GM23338 (cell line): Measurements from ENCODE around the gene TTC39A. TPM values are rescaled to one million over a fixed set of nuclear protein-coding genes. Genes with fewer than 3 reads are reported as not detected.

Experiments used
- ATAC-seq: fragments of 200-7000 bp; cut with Tn5 transposase; 3 replicates; pipeline ENCODE4 v1.9.1; 2020
- DNase-seq: peaks from one replicate; pipeline ENCODE4 v3.0.0-alpha.2; 2015; ENCODE audit warnings: low spot score
- H2AFZ ChIP-seq: fragments of 200-600 bp; sonication (generic); 2 replicates; pipeline ENCODE4 v1.8.0; 2016; ENCODE audit warnings: antibody characterized with exemption, mild to moderate bottlenecking, moderate library complexity
- H3F3A ChIP-seq: fragments of 200-600 bp; sonication (generic); replicated peaks from 2 replicates; pipeline ENCODE4 v1.8.0; 2017; ENCODE audit warnings: antibody characterized with exemption, mixed run types, low read depth
- H3K27ac ChIP-seq: fragments of 200-600 bp; sonication (generic); 2 replicates; pipeline ENCODE4 v1.6.1; 2016; ENCODE audit warnings: low read depth
- H3K27me3 ChIP-seq: fragments of 200-600 bp; sonication (generic); 2 replicates; pipeline ENCODE4 v1.8.0; 2016; ENCODE audit warnings: mild to moderate bottlenecking, mixed run types, moderate library complexity; ENCODE audit not compliant: insufficient read depth
- H3K36me3 ChIP-seq: fragments of 200-600 bp; sonication (generic); 2 replicates; pipeline ENCODE4 v1.8.0; 2016; ENCODE audit warnings: mild to moderate bottlenecking; ENCODE audit not compliant: insufficient read depth
- H3K4me1 ChIP-seq: fragments of 200-600 bp; sonication (generic); 2 replicates; pipeline ENCODE4 v1.8.0; 2016; ENCODE audit warnings: mild to moderate bottlenecking, moderate library complexity; ENCODE audit not compliant: insufficient read depth
- H3K4me2 ChIP-seq: fragments of 200-600 bp; sonication (generic); 2 replicates; pipeline ENCODE4 v1.7.1; 2017; ENCODE audit warnings: mixed run types
- H3K4me3 ChIP-seq: fragments of 200-600 bp; sonication (generic); 2 replicates; pipeline ENCODE4 v1.6.1; 2016; ENCODE audit warnings: mixed run types
- H3K79me2 ChIP-seq: fragments of 200-600 bp; sonication (generic); replicated peaks from 2 replicates; pipeline ENCODE4 v1.8.0; 2017; ENCODE audit warnings: mild to moderate bottlenecking; ENCODE audit not compliant: insufficient read depth
- H3K9me2 ChIP-seq: fragments of 200-600 bp; sonication (generic); 2 replicates; pipeline ENCODE4 v1.8.0; 2017; ENCODE audit not compliant: insufficient read depth
- H4K20me1 ChIP-seq: fragments of 200-600 bp; sonication (generic); replicated peaks from 2 replicates; pipeline ENCODE4 v1.8.0; 2017; ENCODE audit warnings: mild to moderate bottlenecking; ENCODE audit not compliant: insufficient read depth
- H3K27ac Mint-ChIP-seq: 2 replicates; pipeline ENCODE4 v1.8.0; 2020; ENCODE audit warnings: inconsistent platforms, mild to moderate bottlenecking, moderate library complexity, mixed read lengths
- H3K27me3 Mint-ChIP-seq: 3 replicates; pipeline ENCODE4 v1.8.0; 2022; ENCODE audit warnings: low read depth, mild to moderate bottlenecking, moderate library complexity, mixed read lengths, inconsistent platforms; ENCODE audit not compliant: insufficient read depth, poor library complexity
- H3K36me3 Mint-ChIP-seq: 3 replicates; pipeline ENCODE4 v1.8.0; 2021; ENCODE audit warnings: low read depth, mild to moderate bottlenecking, inconsistent platforms, moderate library complexity, mixed read lengths
- H3K4me1 Mint-ChIP-seq: 3 replicates; pipeline ENCODE4 v1.8.0; 2020; ENCODE audit warnings: mild to moderate bottlenecking, inconsistent platforms, mixed read lengths
- H3K4me3 Mint-ChIP-seq: 3 replicates; pipeline ENCODE4 v1.8.0; 2021; ENCODE audit warnings: moderate library complexity, mild to moderate bottlenecking, inconsistent platforms, mixed read lengths
- H3K9me3 Mint-ChIP-seq: 3 replicates; pipeline ENCODE4 v1.8.0; 2020; ENCODE audit warnings: moderate library complexity, mild to moderate bottlenecking, inconsistent platforms, mixed read lengths
- CREB1 ChIP-seq: fragments of 250-450 bp; sonication (Bioruptor Pico); IDR thresholded peaks from 2 replicates; pipeline ENCODE4 v1.5.0; 2020; ENCODE audit warnings: low read depth, mild to moderate bottlenecking, moderate library complexity
- EZH2 ChIP-seq: fragments of 200-600 bp; sonication (generic); IDR thresholded peaks from one replicate; pipeline ENCODE4 v1.8.0; 2017; ENCODE audit warnings: antibody characterized with exemption, mild to moderate bottlenecking, low read depth; ENCODE audit not compliant: unreplicated experiment
- EZH2phosphoT487 ChIP-seq: fragments of 200-600 bp; sonication (generic); IDR thresholded peaks from one replicate; pipeline ENCODE4 v1.8.1; 2018; ENCODE audit warnings: antibody characterized with exemption; ENCODE audit not compliant: unreplicated experiment
- NANOG ChIP-seq: IDR thresholded peaks from 2 replicates; pipeline ENCODE4 v1.6.1; 2016; ENCODE audit warnings: antibody characterized with exemption, borderline replicate concordance
- POLR2AphosphoS5 ChIP-seq: IDR thresholded peaks from 2 replicates; pipeline ENCODE4 v1.6.1; 2016; ENCODE audit warnings: antibody characterized with exemption, low read depth
- REST ChIP-seq: IDR thresholded peaks from one replicate; pipeline ENCODE4 v1.6.1; 2018; ENCODE audit warnings: antibody characterized with exemption; ENCODE audit not compliant: unreplicated experiment
- ZNF114 ChIP-seq: fragments of 250-450 bp; sonication (Bioruptor Pico); IDR thresholded peaks from 2 replicates; pipeline ENCODE4 v1.5.0; 2020; ENCODE audit warnings: mild to moderate bottlenecking, moderate library complexity
- ZNF462 ChIP-seq: fragments of 250-450 bp; sonication (Bioruptor Pico); IDR thresholded peaks from 2 replicates; pipeline ENCODE4 v1.5.0; 2020; ENCODE audit warnings: mild to moderate bottlenecking, moderate library complexity
- polyA plus RNA-seq: library from polyadenylated mRNA; unstranded; fragments of >200 nt; fragmentation: Nextera tagmentation; extraction: Ambion mirVana; gene quantifications from 2 replicates; pipeline ENCODE4 v1.2.1, GENCODE V29; 2016
- total RNA-seq: library from RNA; depleted of rRNA; stranded (reverse); fragments of >200 nt; shearing (Covaris generic); gene quantifications from 2 replicates; pipeline ENCODE4 v1.2.3, GENCODE V29; 2014

The TTC39A gene
- total and polyA plus RNA-seq, 2 experiments from 2014 or later: 2.3 to 7.1 TPM

DNA sequence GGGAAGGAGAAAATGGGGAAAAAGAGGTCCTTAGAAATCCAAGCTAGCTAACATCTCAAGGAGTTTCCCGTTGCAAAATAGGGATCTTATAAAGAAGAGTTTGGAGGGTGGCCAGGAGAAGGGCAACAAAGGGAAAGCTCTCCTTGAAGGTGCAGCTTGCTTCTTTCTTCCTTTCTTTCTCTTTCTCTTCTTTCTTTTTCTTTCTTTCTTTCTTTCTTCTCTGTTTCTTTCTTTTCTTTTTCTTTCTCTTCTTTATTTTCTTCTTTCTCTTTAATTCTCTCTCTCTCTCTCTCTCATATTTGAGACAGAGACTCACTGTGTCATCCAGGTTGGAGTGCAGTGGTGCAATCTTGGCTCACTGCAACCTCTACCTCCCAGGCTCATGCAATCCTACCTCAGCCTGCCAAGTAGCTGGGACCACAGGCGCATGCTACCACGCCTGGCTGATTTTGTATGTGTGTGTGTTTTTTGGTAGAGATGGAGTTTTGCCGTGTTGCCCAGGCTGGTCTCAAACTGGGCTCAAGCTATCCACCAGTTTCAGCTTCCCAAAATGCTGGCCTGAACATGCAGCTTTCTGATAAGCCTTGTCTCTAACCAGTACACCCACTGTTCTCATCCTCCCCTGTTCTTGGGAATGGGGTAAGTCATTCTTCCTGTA, 49.9 kb downstream of the TTC39A start:
- H3K4me1 ChIP-seq: no peaks in the 10 kb centered on the region
- H3K79me2 ChIP-seq: no peaks in the 10 kb centered on the region
- H3K27me3 Mint-ChIP-seq: no peaks in the 10 kb centered on the region
- no peaks in the 10 kb centered on the region; the same call in 1 of the 2 replicates for H3F3A ChIP-seq
- DNase-seq (no peak), ATAC-seq (no peak)
- no peak overlapping the region for H3K4me3 ChIP-seq
- TF ChIP-seq CREB1 (CRISPR knock-in tag): no peak
- TF ChIP-seq POLR2AphosphoS5: no peak
- no peak for TF ChIP-seq ZNF462 (CRISPR knock-in tag)
- no peak for TF ChIP-seq ZNF114 (CRISPR knock-in tag)
- peaks cover 7% of the 10 kb centered on the region; the same call in 1 of the 2 replicates for H4K20me1 ChIP-seq
- H3K9me3 Mint-ChIP-seq: no peaks in the 10 kb centered on the region
- H3K27me3 ChIP-seq: no peaks in the 10 kb centered on the region
- H3K9me2 ChIP-seq: no peaks in the 10 kb centered on the region
- no peak overlapping the region for H2AFZ ChIP-seq
- no peak overlapping the region for H3K27ac Mint-ChIP-seq
- no peaks in the 10 kb centered on the region for H3K36me3 ChIP-seq
- no peaks in the 10 kb centered on the region for H3K4me1 Mint-ChIP-seq
- no peaks in the 10 kb centered on the region for H3K36me3 Mint-ChIP-seq
- no peak overlapping the region for H3K4me3 Mint-ChIP-seq
- H3K27ac ChIP-seq: no peak overlapping the region
- H3K4me2 ChIP-seq: no peak overlapping the region

- no peaks in the 10 kb centered on the region for H3K9me3 Mint-ChIP-seq
- ATAC-seq: no peak
- H3K79me2 ChIP-seq: no peaks in the 10 kb centered on the region
- H3K27ac ChIP-seq: no peak overlapping the region
- H3K27me3 Mint-ChIP-seq: no peaks in the 10 kb centered on the region
- no peaks in the 10 kb centered on the region for H3K9me2 ChIP-seq
- no peaks in the 10 kb centered on the region for H3F3A ChIP-seq
- 0 out of 2 replicates have a peak, but pooled peaks cover 7% of the 10 kb centered on the region for H4K20me1 ChIP-seq
- H3K4me1 Mint-ChIP-seq: no peaks in the 10 kb centered on the region
- no peak overlapping the region for H2AFZ ChIP-seq
- no peak overlapping the region for H3K4me3 Mint-ChIP-seq
- TF ChIP-seq REST (no peak), POLR2AphosphoS5 (no peak), NANOG (no peak), EZH2 (no peak), EZH2phosphoT487 (no peak)
- DNase-seq: no peak
- H3K36me3 ChIP-seq: no peaks in the 10 kb centered on the region
- no peak overlapping the region for H3K27ac Mint-ChIP-seq
- no peak overlapping the region for H3K4me3 ChIP-seq
- no peaks in the 10 kb centered on the region for H3K4me1 ChIP-seq
- H3K4me2 ChIP-seq: no peak overlapping the region
- H3K27me3 ChIP-seq: no peaks in the 10 kb centered on the region
- H3K36me3 Mint-ChIP-seq: peaks cover 3% of the 10 kb centered on the region; the same call in 2 of the 3 replicates
Measured at GRCh38 chr1:51276286-51276685, 54.1 kb downstream of the TTC39A start.
